NCI-H748 (cell line): ENCODE results near the gene GRM1.
"Not testable (repeated sequence)": the region's sequence is repeated elsewhere in the genome, so short reads cannot be mapped to it uniquely, and the experiment has no call there.

ENCODE experiments used
- DNase-seq: peaks from one replicate; lab custom pipeline; 2025; ENCODE audit not compliant: unreplicated experiment; lab: John Stamatoyannopoulos, UW

Gene GRM1

GRCh38 chr6:146190581-146190980 lies 161.7 kb downstream of the GRM1 start:
- DNase-seq = no peak

DNA sequence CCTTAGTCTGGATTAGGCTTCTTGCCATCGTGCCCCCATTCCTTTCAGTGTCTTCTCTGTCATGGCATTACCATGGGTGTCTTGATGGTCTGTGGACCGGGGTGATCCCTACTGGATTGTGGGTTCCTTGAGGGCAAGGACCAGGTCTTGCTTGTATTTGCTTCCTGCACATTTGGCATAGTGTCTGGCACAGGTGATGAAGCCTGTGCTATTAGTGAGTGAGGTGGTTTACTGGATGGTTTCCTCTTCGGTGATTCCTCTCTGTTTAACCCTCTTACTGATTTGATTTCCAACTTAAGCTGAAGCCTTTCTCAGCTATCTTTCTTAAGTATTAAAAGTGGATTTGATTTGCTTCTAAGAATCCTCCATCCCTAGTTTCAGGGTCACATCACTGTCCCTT lies 162.3 kb downstream of the GRM1 start:
- no peak for DNase-seq

GRCh38 chr6:146191612-146192011 lies 162.8 kb downstream of the GRM1 start:
- DNase-seq = no peak

- DNase-seq = no peak
Measured at GRCh38 chr6:146194434-146194833, 165.6 kb downstream of the GRM1 start.

GRCh38 chr6:146200176-146200575 lies 171.3 kb downstream of the GRM1 start:
- no peak for DNase-seq

DNA sequence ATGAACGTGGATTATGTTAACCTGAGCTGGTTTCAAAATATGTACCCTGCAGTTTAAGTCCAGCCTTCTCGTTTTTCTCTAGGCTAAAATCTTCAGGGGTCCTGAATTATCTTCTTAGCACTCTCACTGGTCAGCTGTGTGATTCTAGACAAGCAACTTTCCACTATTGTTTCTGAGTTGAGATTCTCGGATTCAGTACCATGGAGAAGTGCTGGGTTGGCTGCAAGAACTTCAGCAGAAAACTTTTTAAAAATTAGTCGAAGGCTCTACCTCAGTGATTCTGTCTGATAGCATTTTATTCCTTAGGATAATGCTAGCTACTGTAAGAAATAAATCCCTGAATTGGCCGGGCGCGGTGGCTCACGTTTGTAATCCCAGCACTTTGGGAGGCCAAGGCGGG lies 173.7 kb downstream of the GRM1 start:
- no peak for DNase-seq

- no peak for DNase-seq
Measured at GRCh38 chr6:146209942-146210341, 181.1 kb downstream of the GRM1 start.

- no peak for DNase-seq
Measured at GRCh38 chr6:146210406-146211083, 181.7 kb downstream of the GRM1 start.

GRCh38 chr6:146211646-146212045 lies 182.8 kb downstream of the GRM1 start:
- DNase-seq = no peak

- DNase-seq = no peak
Measured at GRCh38 chr6:146212781-146213180, 183.9 kb downstream of the GRM1 start.

- no peak for DNase-seq
Measured at GRCh38 chr6:146219101-146219500, 190.2 kb downstream of the GRM1 start.

DNA sequence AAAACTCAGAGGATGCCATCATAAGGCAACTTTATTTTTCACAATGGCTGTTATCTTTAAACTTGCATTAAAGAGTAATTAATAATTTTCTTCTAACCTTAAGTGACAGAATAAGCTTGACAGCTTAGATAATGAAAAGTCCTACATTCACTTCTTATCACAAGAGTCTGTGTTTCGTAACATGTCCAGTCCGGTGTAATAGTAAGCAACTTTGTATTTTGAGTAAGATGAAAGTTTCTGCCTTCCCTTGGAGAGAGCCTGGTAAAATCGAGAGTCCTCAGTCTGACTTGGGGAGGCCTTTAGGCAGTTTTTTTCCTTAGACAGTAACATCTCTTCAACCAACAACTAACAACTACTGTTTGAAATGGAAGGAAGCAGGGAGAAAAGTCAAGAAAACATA lies 195.6 kb downstream of the GRM1 start:
- DNase-seq = no peak

GRCh38 chr6:146224988-146225387 lies 196.1 kb downstream of the GRM1 start:
- no peak for DNase-seq

GRCh38 chr6:146240322-146240721 lies 211.5 kb downstream of the GRM1 start:
- DNase-seq = no peak

DNA sequence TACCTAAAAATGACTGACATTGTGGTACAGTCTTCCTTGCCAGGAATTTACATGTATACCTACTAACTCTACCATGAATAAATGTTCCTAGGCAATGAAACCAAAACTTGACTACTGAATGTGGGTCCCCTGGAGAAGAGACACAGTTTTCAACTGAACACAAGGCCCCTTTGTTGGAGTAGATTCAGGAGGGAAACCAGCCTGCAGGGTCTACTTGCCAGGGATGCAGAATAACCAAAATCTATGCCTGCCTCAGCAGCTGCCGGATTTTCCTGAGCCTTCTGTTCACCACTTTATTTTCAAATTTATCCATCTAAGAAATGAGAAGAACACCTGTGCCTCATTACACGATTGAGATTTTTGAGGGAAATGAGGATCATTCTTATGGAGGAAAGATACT lies 211.9 kb downstream of the GRM1 start:
- DNase-seq = no peak

- DNase-seq = not testable (repeated sequence)
Measured at GRCh38 chr6:146243646-146244045, 214.8 kb downstream of the GRM1 start.

GRCh38 chr6:146244630-146245143 lies 215.8 kb downstream of the GRM1 start:
- DNase-seq = no peak

DNA sequence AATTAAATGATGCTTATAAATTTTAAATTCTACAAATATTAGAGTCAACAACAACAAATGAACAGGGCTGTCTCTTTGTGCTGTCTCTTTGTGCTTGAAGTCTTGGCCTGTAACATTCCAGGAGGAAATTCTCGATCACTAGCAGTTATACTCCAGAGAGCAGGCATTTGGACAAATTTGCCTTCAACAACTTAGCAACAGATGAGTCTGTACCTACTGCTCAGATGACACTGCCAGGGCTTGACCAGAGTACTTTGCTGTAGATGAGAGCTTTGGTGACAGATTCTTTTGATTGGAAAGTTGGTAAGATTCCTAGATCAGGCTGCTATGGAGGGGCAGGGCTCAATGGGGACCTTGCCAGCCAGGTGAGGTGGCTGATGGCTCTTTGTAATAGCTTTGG lies 217.2 kb downstream of the GRM1 start:
- no peak for DNase-seq

- DNase-seq = no peak
Measured at GRCh38 chr6:146253691-146254090, 224.8 kb downstream of the GRM1 start.

DNA sequence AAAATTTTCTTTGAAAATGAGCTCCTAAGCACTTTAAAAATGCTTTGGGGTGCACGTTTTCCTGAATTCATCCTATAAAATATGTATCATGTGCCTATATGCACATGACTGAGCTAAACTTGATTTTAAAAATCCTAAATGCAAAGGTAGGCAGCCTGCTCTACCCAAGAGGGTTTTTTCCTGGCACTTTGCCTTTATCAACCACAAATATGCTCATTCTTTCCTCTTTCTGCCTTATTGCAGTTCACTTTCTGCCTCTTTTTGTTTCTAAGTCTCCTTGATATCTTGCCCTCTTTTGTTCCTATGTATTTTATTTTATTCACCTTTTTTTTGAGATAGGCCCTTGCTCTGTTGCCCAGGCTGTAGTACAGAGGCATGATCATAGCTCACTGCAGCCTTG lies 229.3 kb downstream of the GRM1 start:
- DNase-seq = no peak

- DNase-seq = no peak
Measured at GRCh38 chr6:146260886-146261285, 232.0 kb downstream of the GRM1 start.

DNA sequence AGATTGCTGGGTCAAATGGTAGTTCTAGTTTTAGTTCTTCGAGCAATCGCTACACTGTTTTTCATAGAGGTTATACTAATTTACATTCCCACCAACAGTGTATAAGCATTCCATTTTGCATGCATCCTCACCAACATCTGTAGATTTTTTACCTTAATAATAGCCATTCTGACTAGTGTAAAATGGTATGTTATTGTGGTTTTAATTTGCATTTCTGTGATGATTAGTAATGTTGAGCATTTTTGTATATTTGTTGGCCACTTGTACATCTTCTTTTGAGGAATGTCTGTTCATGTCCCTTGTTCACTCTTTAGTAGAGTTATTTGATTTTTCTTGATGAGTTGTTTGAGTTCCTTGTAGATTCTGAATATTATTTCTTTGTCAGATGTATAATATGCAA lies 236.2 kb downstream of the GRM1 start:
- DNase-seq = no peak

DNA sequence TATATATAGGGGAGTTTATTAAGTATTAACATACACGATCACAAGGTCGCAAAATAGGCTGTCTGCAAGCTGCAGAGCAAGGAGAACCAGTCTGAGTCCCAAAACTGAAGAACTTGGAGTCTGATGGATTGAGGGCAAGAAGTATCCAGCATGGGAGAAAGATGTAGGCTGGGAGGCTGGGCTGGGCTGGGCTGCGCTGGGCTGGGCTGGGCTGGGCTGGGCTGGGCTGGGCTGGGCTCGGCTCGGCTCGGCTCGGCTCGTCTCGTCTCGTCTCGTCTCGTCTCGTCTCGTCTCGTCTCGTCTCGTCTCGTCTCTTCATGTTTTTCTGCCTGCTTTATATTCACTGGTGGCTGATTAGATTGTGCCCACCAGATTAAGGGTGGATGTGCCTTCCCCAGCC lies 238.6 kb downstream of the GRM1 start:
- no peak for DNase-seq
